HS-27A (cell line): ENCODE measurements around the gene TCP11L2.
"Not testable (repeated sequence)": the region's sequence is repeated elsewhere in the genome, so short reads cannot be mapped to it uniquely, and the experiment has no call there.

Source experiments
- DNase-seq: peaks from one replicate; pipeline ENCODE4 v3.0.0-alpha.2; 2012; ENCODE audit warnings: low read depth, missing footprints

TCP11L2 gene

DNA sequence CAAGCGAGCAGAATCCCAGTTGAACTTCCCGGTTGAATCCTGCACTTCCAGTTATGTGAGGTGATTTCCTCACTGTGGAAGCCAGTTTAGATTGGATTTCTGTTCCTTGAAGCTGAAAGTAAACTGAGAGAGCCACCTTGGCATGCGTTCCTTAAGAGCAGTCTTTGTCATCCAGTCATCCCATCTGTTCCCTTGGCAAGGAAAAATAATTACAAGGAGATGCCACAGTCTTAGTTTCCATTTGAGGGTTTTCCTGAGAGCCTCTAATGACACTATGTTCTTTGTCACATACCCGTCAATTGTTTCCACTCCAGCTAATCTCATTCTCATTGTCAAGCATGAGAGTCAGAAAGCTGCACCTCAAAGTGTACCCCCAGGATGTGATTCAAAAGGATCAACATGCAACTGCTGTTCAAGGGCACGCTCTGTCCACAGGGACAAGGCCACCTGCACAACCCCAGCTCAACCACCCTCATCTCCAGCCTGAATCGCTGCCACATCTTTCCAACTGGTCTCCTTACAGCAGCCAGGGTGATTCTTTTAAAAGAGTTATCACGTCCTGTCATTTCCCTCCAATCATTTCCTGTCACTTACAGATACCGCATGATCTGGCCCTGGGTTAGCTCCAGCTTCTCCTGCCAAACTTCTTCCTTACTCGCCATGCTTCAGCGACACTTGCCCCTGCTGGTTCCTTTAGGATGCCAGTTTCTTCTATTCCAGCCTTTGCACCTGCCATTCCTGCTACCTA lies 18.0 kb upstream of the TCP11L2 start:
- DNase-seq = no peak

- no peak for DNase-seq
These were observed 16.6 kb upstream of the TCP11L2 start for GRCh38 chr12:106285982-106286381.

DNA sequence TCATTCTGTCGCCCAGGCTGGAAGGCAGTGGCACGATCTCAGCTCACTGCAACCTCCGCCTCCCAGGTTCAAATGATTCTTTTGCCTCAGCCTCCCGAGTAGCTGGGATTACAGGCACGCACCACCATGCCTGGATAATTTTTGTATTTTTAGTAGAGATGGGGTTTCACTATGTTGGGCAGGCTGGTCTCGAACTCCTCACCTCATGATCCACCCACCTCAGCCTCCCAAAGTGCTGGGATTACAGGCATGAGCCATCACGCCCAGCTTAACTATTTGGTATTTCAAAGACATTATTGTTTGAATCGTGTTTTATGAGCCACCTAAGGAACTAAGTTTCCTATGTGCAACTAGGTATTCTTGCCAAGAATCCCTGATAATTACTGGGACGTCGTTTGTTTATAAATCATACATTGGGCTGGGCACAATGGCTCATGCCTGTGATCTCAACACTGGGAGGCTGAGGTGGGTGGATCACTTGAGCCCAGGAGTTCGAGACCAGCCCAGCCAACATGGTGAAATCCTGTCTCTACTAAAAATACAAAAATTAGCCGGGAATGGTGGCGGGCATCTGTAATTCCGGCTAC lies 15.9 kb upstream of the TCP11L2 start:
- DNase-seq = not testable (repeated sequence)

DNA sequence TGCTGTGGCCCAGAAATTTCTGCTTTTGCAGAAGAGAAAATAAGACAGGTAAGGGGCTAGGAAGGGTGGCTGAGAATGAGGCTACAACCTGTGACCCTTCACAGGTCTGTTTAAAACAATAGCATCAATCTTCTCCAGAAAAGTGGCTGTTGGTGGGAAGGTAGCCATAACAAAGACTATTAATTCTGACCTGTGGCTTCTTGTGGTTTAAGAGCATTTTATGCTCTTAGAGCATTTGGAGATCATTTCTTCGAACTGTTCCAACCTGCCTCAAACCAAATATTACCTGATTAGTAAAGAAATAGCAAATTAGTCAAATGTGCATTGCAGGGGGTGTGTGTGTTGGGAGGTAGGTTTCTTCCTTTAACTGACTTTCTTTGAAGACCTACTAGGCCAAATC lies 15.2 kb upstream of the TCP11L2 start:
- DNase-seq = no peak

- DNase-seq = no peak
These were observed 14.4 kb upstream of the TCP11L2 start for GRCh38 chr12:106288101-106288493.

GRCh38 chr12:106288494-106289195 lies 13.9 kb upstream of the TCP11L2 start:
- DNase-seq = no peak

DNA sequence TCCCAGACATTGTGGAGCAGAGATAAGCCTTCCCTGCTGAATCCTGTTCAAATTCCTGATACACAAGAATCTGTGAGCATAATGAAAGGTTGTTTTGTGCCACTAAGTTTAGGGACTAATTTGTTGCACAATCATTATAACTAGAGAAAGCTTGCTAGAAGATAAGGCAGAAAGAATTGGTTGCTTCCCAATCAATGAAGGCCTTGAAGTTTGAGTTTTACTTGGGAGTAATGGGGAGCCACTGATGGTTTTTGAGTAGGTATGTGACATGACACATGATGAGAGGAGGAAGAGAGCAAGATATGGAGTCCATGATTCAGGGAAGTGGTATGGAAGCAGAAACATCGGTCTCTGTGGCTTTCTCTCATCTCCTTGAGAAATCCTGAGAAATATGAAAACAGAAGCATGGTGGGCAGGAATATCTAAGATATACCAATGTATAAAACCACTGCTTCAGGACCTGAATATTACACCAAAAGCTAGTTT lies 13.3 kb upstream of the TCP11L2 start:
- DNase-seq = no peak

GRCh38 chr12:106290666-106291065 lies 11.9 kb upstream of the TCP11L2 start:
- DNase-seq = no peak

GRCh38 chr12:106291342-106291741 lies 11.2 kb upstream of the TCP11L2 start:
- no peak for DNase-seq

GRCh38 chr12:106292339-106292738 lies 10.2 kb upstream of the TCP11L2 start:
- DNase-seq = no peak

GRCh38 chr12:106296179-106296877 lies 6.2 kb upstream of the TCP11L2 start:
- DNase-seq = peak; percentile 80

GRCh38 chr12:106297075-106297474 lies 5.5 kb upstream of the TCP11L2 start:
- DNase-seq = no peak

GRCh38 chr12:106297681-106298080 lies 4.9 kb upstream of the TCP11L2 start:
- DNase-seq = no peak

DNA sequence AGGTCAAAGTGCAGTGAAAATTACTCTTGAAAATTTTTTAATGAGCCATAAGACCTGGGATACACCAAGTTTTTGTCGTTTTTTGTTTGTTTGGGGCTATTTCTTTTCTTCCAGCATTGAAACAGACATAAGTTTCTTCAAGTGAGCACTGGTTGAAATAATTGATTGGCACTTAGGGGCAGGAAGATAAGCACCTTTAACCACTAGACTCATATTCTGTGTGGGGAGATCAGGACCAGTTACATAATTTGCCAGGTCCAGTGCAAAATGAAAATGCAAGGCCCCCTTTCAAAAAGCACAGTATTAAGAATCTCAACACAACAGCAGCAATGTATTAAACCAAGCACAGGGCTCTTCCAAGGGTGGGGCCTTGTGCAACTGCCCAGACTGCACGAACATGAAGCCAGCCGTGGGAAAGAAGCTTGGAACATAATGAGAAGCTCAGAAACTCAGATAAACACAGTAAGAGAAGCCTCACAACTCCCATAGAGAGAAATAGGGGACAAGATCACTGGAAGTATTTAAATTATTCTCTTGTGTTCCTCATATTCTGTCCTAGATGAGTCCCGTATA lies 3.2 kb upstream of the TCP11L2 start:
- DNase-seq = no peak

GRCh38 chr12:106300761-106301160 lies 1.8 kb upstream of the TCP11L2 start:
- DNase-seq = no peak

GRCh38 chr12:106301241-106301610 lies 1.3 kb upstream of the TCP11L2 start:
- DNase-seq = no peak

DNA sequence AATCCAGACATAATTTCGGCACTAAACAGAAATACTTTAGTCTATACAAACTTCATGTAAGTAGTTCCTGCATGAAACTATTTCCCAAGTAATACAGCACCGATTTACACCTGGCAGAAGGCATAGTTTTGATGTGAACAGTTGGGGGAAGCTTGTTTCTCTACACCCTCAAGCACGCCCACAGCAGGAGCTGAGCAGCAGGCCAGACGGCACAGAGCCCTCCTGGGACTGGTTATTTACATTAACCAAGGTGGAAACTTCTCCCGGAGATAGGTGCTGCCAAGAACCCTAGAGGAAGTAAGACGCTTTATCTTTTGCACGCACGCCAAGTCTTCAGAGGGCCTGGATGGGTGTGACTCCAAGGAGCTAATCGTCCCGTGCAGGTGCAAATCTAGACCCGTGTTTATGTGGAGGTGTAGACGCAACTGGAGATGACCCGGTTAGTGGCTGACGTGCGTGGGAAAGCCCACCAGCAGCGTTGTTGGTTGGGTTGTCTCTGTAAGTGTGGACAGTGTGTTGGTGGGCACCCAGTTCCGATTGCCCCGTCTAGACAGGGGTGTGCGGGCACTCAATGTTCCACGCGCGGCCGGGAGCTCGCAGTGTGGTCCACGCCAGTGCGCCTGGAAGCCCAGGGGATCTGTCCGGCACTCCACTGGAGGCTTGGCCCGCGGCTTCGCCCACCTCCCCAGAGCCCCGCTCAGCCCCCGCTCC lies 767 bp upstream of the TCP11L2 start:
- DNase-seq = no peak

GRCh38 chr12:106303202-106303820 lies 778 bp downstream of the TCP11L2 start:
- DNase-seq = no peak

- no peak for DNase-seq
These were observed 1.5 kb downstream of the TCP11L2 start for GRCh38 chr12:106304001-106304421.

GRCh38 chr12:106304797-106305196 lies 2.3 kb downstream of the TCP11L2 start:
- DNase-seq = no peak

DNA sequence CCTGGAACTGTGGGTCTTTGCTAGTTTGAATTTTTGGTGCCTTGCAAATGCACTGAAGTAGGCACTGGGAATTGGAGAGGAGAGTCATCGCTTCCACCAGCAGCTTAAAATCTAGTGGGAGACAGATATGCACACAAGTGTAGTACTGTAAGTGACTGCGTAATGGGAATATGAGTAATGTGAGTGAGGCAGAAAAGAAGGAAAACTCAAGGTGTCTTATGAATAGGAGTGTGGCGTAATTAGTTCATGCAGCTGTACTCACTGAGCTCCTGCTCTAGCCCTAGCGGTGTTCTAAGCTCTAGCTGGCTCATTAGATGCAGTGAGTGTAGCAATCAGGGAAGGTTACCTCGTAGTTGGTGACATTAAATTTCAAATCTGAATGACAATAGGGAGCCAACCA lies 2.8 kb downstream of the TCP11L2 start:
- no peak for DNase-seq
